ENCODE results near the gene UGT1A4.

GRCh38 chr2:233680361-233681045, 38.0 kb upstream of the UGT1A4 start:
- TF ChIP-seq CTCF (conservative IDR thresholded peaks at IDR 0.05) (no peak), EZH2 (IDR thresholded peaks at IDR 0.05; ENCODE audit: low read depth) (no peak)
